ENCODE data around the gene LPGAT1.
"Not testable (repeated sequence)": the region's sequence is repeated elsewhere in the genome, so short reads cannot be mapped to it uniquely, and the experiment has no call there.

Gene LPGAT1

DNA sequence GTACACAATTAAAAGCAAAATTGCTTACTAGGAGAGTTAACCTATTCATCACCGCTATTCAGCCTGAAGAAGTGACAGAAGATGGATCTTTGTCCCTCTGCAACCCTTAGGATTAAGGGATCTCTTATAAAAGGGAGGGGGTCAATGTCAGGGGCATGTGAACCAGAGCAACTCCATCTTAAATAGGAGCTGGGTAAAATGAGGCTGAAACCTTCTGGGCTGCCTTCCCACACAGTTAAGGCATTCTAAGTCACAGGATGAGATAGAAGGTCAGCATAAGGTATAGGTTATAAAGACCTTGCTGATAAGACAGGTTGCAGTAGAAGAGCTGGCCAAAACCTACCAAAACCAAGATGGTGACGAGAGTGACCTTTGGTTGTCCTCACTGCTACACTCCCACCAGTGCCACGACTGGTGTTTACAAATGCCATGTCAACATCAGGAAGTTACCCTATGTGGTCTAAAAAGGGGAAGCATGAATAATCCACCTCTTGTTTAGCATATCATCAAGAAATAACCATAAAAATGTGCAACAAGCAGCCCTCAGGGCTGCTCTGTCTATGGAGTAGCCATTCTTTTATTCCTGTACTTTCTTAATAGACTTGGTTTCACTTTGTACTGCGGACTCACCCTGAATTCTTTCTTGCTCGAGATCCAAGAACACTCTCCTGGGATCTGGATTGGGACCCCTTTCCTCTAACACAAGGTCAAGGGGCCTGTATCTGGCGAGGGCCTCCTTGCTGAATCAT lies 119.8 kb downstream of the LPGAT1 start:
- Mint-ChIP-seq H3K4me1 (ENCODE audit: low read depth in 2 of 2) (no peaks in the 10 kb centered on the region), H3K4me3 (no peak overlapping the region), H3K36me3 (ENCODE audit: insufficient read depth) (no peaks in the 10 kb centered on the region), H3K9me3 (no peaks in the 10 kb centered on the region), H3K27ac (peak overlapping the region in 1 of 2 donors; percentile 45), H3K27me3 (no peaks in the 10 kb centered on the region)
- ATAC-seq (replicated peaks) (no peak), DNase-seq (no peak)

DNA sequence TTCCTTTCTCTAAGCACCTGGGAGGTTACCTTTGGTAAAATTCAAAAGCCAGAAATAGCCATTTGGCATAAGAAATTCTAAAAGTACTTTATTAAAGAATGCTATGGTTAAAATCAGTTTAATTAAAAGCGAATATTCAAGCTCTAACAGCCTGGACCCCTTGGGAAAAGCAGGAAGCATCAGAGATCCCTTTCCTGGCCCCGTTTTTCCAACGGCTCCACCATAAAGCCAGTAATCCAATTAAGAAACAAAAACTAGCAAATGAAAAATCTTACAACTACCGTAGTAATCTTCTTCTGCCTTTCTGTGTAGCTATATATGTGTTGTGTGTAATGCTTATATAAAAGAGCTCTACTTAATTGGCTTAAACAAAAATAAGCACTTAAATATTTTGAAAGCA lies 121.6 kb downstream of the LPGAT1 start:
- no peaks in the 10 kb centered on the region for H3K27me3 Mint-ChIP-seq

DNA sequence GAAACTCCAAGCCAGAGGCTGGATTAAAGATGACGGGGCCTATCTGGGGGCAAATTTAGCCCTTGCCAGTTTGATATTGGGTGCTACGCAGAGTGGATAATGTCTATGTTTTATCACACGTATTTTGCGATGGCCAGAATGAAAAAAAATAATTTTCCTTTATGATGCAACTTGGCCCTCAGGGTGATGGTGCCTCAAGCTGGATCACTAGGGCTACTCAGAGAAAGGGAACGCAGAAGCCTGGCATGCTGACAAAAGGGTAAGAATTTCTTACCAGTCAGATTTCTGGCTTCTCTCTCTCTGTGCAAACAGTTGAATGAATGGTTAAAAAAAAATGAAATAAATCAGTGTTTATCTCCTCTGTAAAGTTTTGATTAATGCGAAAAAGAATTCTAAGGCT lies 122.6 kb downstream of the LPGAT1 start:
- DNase-seq (no peak), ATAC-seq (replicated peaks) (no peak)
- Mint-ChIP-seq H3K27ac (no peak overlapping the region), H3K4me1 (ENCODE audit: low read depth in 2 of 2) (no peaks in the 10 kb centered on the region), H3K36me3 (ENCODE audit: insufficient read depth) (no peaks in the 10 kb centered on the region), H3K4me3 (no peak overlapping the region), H3K27me3 (no peaks in the 10 kb centered on the region), H3K9me3 (no peaks in the 10 kb centered on the region)

More for the DNA sequence above, 121.6 kb downstream of the LPGAT1 start:
- H3K4me1 Mint-ChIP-seq (ENCODE audit: low read depth in 2 of 2), result no peaks in the 10 kb centered on the region
- H3K9me3 Mint-ChIP-seq, result no peaks in the 10 kb centered on the region
- ATAC-seq (replicated peaks) (no peak), DNase-seq (no peak)
- H3K27ac Mint-ChIP-seq, result no peak overlapping the region
- H3K4me3 Mint-ChIP-seq, result no peak overlapping the region
- no peaks in the 10 kb centered on the region for H3K36me3 Mint-ChIP-seq (ENCODE audit: insufficient read depth)

DNA sequence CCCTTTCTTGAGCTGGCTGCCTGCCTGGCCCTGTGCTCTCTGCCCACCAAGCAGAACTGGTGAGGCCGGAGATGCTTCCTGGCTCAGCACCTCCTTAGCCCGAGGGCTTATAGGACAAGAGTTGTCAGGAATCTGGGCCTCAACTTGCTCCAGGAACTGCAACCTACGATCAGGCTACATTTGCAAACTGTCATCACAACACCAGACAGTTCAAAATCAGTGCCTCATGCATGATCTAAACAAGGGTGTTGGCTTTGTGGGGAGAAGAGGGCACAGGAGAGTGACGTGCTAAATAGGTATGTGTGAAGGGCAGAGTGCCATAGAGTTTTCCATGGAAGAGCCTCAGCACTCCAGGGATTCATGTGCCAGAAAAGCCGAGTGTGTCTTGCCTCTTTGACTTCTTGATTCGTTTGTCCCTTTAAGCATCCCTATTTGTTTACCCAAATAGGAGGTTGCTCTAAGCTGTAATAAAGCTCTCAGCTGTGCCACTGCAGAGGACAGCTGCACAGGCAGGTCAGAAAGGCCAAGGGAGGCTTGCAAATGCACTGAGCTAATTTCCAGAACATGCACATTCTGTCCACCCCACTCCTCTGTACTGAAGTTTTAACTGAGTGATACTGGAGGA lies 125.0 kb downstream of the LPGAT1 start:
- Mint-ChIP-seq H3K27ac (no peak overlapping the region), H3K9me3 (no peaks in the 10 kb centered on the region), H3K36me3 (ENCODE audit: insufficient read depth) (no peaks in the 10 kb centered on the region), H3K27me3 (no peaks in the 10 kb centered on the region), H3K4me1 (ENCODE audit: low read depth in 2 of 2) (no peaks in the 10 kb centered on the region), H3K4me3 (no peak overlapping the region)
- DNase-seq (no peak), ATAC-seq (replicated peaks) (no peak)

DNA sequence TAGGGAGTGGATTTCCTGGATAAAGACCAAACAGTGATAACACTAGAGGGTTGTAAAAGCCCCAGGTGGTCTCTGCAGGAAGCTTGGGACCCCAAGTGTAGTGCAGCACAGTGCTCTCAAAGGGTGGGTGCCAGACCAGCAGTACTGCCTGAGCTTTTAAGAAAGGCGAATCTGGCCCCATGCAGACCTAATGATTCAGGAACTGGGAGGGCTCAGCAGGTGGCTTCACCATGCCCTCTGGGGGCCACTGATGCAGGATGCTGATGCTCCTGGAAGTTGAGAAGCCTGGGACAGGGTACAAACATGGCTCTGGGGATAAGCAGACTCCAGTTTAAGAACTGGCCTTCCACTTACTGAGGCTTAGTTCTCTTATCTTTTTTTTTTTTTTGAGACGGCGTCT lies 126.0 kb downstream of the LPGAT1 start:
- Mint-ChIP-seq H3K9me3 (no peaks in the 10 kb centered on the region), H3K27ac (no peak overlapping the region), H3K4me1 (ENCODE audit: low read depth in 2 of 2) (no peaks in the 10 kb centered on the region), H3K4me3 (no peak overlapping the region), H3K36me3 (ENCODE audit: insufficient read depth) (no peaks in the 10 kb centered on the region), H3K27me3 (no peaks in the 10 kb centered on the region)
- no peak for ATAC-seq (replicated peaks)
- DNase-seq, result no peak

DNA sequence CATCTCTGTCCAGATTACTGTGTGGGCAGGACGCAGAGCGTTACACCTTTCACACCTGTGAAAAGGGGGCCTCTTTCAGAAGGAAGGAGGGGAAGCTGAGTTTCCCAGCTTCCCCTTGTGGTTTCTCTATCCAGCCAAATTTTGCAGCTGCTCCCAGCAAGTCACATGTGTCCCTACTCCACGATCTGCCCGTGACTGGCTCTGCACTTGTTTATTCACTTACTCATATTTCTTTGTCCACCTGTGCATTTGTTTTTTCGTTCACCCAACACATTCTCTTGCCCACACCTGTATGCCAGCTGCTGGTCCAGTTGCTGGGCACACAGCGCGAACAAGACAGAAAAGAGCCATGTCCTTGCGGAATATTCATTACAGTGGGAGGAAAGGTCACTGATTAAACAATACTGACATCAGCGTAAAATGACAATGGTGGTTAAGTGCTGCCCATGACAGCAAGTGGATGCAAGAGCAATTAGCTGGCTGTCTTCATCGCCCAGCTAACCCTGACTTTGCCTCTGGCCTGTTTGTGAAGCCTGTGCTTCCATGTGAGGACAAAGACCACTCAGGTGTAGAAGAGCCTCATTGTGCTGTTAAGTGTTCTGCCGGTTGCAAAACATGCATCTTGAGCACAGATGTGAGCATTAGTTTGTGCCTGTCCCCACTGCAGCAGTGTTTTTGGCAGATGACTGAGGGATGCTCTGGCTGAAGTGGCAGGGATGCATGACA lies 126.6 kb downstream of the LPGAT1 start:
- Mint-ChIP-seq H3K36me3 (ENCODE audit: insufficient read depth) (no peaks in the 10 kb centered on the region), H3K27ac (no peak overlapping the region), H3K4me3 (no peak overlapping the region), H3K27me3 (no peaks in the 10 kb centered on the region), H3K9me3 (no peaks in the 10 kb centered on the region), H3K4me1 (ENCODE audit: low read depth in 2 of 2) (no peaks in the 10 kb centered on the region)
- ATAC-seq (replicated peaks), result no peak
- DNase-seq, result no peak

DNA sequence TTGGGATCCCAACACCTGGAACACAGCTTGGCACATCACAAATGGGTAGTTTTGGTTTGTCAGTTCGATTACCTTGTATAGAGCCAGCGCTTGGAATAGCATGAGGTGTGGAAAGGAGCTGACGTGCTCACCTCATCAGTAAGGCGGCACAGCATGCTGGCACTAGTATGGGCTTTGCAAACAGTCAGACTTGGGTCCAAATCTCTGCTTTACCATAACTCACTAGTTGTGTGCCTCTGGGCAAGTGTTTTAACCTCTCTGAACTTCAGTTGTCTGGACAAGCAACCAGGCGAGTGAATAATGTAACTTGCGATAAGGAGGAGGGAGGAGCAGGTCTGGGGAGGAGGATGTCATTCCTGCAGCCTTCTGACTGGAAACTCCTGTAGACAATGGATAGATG lies 128.8 kb downstream of the LPGAT1 start:
- Mint-ChIP-seq H3K4me3 (no peak overlapping the region), H3K36me3 (ENCODE audit: insufficient read depth) (no peaks in the 10 kb centered on the region), H3K27ac (peak overlapping the region; percentile 44 to 80), H3K4me1 (ENCODE audit: low read depth in 2 of 2) (peaks cover 0 to 9% of the 10 kb centered on the region in 2 donors), H3K27me3 (no peaks in the 10 kb centered on the region), H3K9me3 (no peaks in the 10 kb centered on the region)
- DNase-seq (no peak), ATAC-seq (replicated peaks) (no peak)

DNA sequence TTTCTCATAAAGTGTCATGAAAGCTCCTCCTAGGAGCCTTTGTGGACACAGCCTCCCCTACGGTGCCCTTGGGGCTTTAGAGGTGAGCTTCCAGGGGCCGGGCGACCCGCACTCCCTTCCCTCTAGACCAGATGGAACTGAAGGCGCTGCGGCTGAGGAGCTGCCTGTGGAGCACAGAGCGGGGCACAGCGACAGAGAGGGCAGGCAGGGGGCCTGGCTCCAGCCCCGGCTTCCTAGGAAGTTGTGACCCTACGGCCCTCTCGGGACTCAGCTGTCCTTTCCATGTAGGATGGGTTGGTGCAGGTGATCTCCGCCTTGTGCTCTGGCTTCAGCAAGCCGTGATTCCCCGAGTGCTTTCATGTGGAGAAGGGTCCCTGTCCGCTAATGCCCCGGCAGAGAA lies 131.5 kb downstream of the LPGAT1 start:
- DNase-seq (no peak), ATAC-seq (replicated peaks) (no peak)
- H3K4me3 Mint-ChIP-seq, result peak overlapping the region; percentile 50 to 67
- no peaks in the 10 kb centered on the region for H3K36me3 Mint-ChIP-seq (ENCODE audit: insufficient read depth)
- peaks cover 6 to 21% of the 10 kb centered on the region in 2 donors for H3K4me1 Mint-ChIP-seq (ENCODE audit: low read depth in 2 of 2)
- H3K27me3 Mint-ChIP-seq, result no peaks in the 10 kb centered on the region
- H3K9me3 Mint-ChIP-seq, result no peaks in the 10 kb centered on the region
- H3K27ac Mint-ChIP-seq, result peak overlapping the region in 1 of 2 donors; percentile 32

DNA sequence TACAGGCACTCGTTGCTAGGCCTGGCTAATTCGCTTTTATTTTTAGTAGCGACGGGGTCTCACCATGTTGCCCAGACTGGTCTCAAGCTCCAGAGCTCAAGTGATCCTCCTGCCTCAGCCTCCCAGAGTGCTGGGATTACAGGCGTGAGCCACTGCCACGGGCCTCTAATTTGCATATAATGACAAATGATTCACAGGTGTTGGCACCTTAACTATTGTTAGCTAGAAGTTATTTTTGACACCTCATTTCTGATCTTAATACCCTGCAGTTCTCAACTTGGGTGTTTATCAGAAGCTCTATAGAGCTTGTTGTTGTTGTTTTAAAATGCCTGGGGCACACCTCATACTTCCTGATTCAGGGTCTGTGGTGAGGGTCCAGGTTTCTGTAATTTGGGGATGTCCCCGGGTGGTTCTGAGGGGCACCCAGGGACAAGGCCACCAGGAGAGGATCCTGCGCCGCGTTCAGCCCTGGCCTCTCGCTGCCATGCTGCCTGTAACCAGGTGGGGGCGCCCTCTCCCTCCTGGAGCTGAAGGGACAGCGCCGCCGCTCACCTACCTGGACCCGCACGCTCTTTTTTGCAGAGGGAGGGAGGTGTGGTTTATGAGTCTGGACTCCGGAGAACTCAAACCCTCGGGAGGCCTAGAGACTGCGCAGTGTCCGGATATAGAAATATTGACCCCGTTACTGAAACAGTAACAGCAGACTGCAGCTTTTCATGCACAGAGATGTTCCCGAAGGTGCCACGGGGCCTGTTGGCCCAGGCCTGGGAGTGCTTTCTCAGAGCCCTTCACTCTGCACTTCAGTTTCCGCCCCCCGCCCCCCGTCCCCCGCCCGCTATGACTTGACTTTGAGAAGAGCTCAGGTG lies 132.2 kb downstream of the LPGAT1 start:
- Mint-ChIP-seq H3K27ac (peak overlapping the region; percentile 44 to 49), H3K4me3 (peak overlapping the region; percentile 50 to 67), H3K9me3 (no peaks in the 10 kb centered on the region), H3K36me3 (ENCODE audit: insufficient read depth) (no peaks in the 10 kb centered on the region), H3K4me1 (ENCODE audit: low read depth in 2 of 2) (peaks cover 6 to 21% of the 10 kb centered on the region in 2 donors), H3K27me3 (no peaks in the 10 kb centered on the region)
- DNase-seq (peak; percentile 86 to 88 (median 86)), ATAC-seq (replicated peaks) (peak; percentile 91)

DNA sequence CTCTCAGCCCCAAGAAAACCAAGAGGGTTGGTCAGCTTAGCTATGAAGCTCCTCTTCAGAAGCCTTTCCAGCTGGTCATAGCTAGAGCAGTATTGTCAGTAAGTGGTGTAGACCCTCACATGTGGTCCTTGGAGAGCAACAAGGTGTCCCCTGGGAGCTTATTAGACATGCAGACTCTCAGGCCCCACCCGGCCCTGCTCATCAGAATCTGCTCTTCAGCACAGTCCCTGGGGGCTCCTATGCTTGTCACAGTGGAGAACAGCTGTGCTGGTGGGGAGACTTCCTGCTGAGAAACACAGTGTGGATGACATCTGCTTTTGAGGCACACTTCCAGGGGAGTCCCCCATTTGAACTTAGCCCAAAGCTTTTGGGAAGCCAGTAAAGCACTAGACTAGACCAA lies 133.2 kb downstream of the LPGAT1 start:
- Mint-ChIP-seq H3K4me1 (ENCODE audit: low read depth in 2 of 2) (peaks cover 6 to 21% of the 10 kb centered on the region in 2 donors), H3K9me3 (no peaks in the 10 kb centered on the region), H3K36me3 (ENCODE audit: insufficient read depth) (no peaks in the 10 kb centered on the region), H3K4me3 (no peak overlapping the region), H3K27me3 (no peaks in the 10 kb centered on the region), H3K27ac (no peak overlapping the region)
- ATAC-seq (replicated peaks) (no peak), DNase-seq (no peak)

DNA sequence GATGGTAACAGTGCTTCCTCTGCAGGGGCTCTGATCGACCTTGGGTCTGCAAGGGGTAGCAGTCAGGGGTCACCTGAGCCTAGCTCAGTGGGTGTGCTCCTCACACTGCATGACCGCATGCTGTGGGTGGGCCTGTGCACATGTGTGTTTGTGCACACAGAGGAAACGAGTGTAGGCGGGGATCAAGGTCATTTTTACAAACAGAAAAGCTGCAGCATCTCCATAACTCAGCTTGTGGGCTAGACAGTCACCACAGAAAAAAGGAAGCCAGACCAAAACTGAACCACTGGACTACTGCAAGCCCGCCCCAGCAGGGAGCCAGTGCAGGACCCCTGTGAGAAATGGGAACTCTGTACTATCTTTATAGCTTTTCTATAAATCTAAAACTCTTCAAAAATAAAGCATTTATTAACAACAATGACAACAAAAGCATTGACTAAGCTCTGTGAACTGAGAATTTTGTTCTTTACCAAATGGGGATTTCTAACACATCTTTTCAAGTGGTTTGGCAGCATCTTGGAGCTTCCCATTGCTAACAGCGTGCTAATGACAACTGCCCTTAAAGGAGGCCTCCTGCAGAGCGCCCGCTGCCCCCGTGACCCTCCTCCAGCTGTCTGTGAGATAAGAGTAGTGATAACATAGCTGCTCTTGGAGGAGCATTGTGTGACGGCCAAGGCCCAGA lies 135.3 kb downstream of the LPGAT1 start:
- Mint-ChIP-seq H3K4me3 (peak overlapping the region in 1 of 2 donors; percentile 37), H3K9me3 (no peaks in the 10 kb centered on the region), H3K4me1 (ENCODE audit: low read depth in 2 of 2) (peaks cover 7 to 23% of the 10 kb centered on the region in 2 donors), H3K27me3 (no peaks in the 10 kb centered on the region), H3K36me3 (ENCODE audit: insufficient read depth) (no peaks in the 10 kb centered on the region), H3K27ac (peak overlapping the region; percentile 44 to 85)
- ATAC-seq (replicated peaks), result peak; percentile 47
- DNase-seq, result no peak

DNA sequence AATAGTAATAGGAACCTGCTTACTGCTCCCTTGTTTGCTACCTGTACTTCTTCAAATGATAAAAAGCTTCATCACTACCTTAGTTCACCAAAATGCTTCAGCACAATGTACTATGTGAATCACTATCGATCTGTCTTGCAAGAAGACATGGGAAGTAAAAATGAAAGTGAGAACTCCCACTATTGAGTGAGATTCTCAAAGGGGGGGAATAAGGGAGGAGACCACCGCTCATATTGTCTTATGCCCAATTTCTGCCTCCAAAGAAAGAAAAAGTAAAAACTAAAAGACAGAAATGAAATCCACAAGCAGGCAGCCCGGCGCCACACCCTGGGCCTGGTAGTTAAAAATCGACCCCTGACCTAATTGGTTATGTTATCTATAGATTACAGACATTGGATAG lies 136.7 kb downstream of the LPGAT1 start:
- H3K27me3 Mint-ChIP-seq; H3K36me3 Mint-ChIP-seq (ENCODE audit: insufficient read depth); H3K9me3 Mint-ChIP-seq; H3K4me3 Mint-ChIP-seq; ATAC-seq (replicated peaks); DNase-seq: not testable (repeated sequence)
- peaks cover 10 to 23% of the 10 kb centered on the region in 2 donors for H3K4me1 Mint-ChIP-seq (ENCODE audit: low read depth in 2 of 2)
- H3K27ac Mint-ChIP-seq, result peak overlapping the region in 1 of 2 donors; percentile 2

Data from effector memory CD8-positive, alpha-beta T cell (primary cell).